Breast epithelium (tissue), 4 donors: Measurements from ENCODE around the gene PLAC8L1. TPM values are rescaled to one million over a fixed set of nuclear protein-coding genes. Genes with fewer than 3 reads are reported as not detected.
"Not testable (repeated sequence)": the region's sequence is repeated elsewhere in the genome, so short reads cannot be mapped to it uniquely, and the experiment has no call there.

Source experiments
- DNase-seq, 2 donors: peaks; one replicate each; pipeline ENCODE4 v3.0.0-alpha.2; 2019; ENCODE audit warnings: low spot score in 2 of 2
- H3K27ac ChIP-seq, 2 donors: fragments of 200-600 bp; sonication (generic) in 1 of 2; one replicate each; pipeline ENCODE4 v1.5.1; 2016 to 2019; ENCODE audit warnings: mild to moderate bottlenecking in 1 of 2
- H3K27me3 ChIP-seq, 2 donors: fragments of 200-600 bp; sonication (generic) in 1 of 2; one replicate each; pipeline versions ENCODE4 v1.5.1 to v1.6.0; 2017 to 2019; ENCODE audit warnings: control low read depth in 1 of 2, mild to moderate bottlenecking in 1 of 2
- H3K36me3 ChIP-seq: fragments of 200-600 bp; one replicate; pipeline ENCODE4 v1.5.1; 2019
- H3K4me1 ChIP-seq, 2 donors: fragments of 200-600 bp; sonication (generic); one replicate each; pipeline ENCODE4 v1.5.1; 2016 to 2019; ENCODE audit warnings: control low read depth in 1 of 2
- H3K4me3 ChIP-seq, 3 donors: fragments of 200-600 bp; sonication (generic); 1 replicate in 2 of 3; 2 replicates in 1 of 3; pipeline ENCODE4 v1.5.1; 2016 to 2019; ENCODE audit warnings: mild to moderate bottlenecking in 3 of 3, moderate library complexity in 2 of 3
- H3K9me3 ChIP-seq, 2 donors: fragments of 200-600 bp; sonication (generic) in 1 of 2; one replicate each; pipeline ENCODE4 v1.5.1; 2016 to 2019; ENCODE audit warnings: control low read depth in 1 of 2
- POLR2A ChIP-seq: fragments of 450-650 bp; IDR thresholded peaks from one replicate; pipeline ENCODE4 v1.6.1; 2016; ENCODE audit warnings: antibody characterized with exemption, mild to moderate bottlenecking, moderate library complexity
- POLR2AphosphoS5 ChIP-seq, 3 donors: sonication (generic); formaldehyde crosslinking; IDR thresholded peaks; one replicate each; pipeline ENCODE4 v1.6.1; 2017; ENCODE audit warnings: antibody characterized with exemption in 3 of 3
- intact Hi-C: fragments of 100-400 bp; cut with DNase I; formaldehyde crosslinking; loops from one replicate; pipeline ENCODE4 v1.15.1; 2023; ENCODE audit warnings: low total_unique reads
- total RNA-seq, 3 donors: library from RNA; depleted of rRNA; stranded (reverse); fragments of >200 nt; gene quantifications; one replicate each; pipeline ENCODE4 v1.1.0, GENCODE V29; 2016
- TF ChIP-seq, protein P1 (sequence below), 3 donors: fragments of 450-650 bp; IDR thresholded peaks; one replicate each; pipeline ENCODE4 v1.5.1; 2016 to 2017; ENCODE audit warnings: antibody characterized with exemption in 3 of 3, mild to moderate bottlenecking in 3 of 3, moderate library complexity in 3 of 3

The PLAC8L1 gene
- total RNA-seq, 3 donors from 2014 or later, result not detected

DNA sequence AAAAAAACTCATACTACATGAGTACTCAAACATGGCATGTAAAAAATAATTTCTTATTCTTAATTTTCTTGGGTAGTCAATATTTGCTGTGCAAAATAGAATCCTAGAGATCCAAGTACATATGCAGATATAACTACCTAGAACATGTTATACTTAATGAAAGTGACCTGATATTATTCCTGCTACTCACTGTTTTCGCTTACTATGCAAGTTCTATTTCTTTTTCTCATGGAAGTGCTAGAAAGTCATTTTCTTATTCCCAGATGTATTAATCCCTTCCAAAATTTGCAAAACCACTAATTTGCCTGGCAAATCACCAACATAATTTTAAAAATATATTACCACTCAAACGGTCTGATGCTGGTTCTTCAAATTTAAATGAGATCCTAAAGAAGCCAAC, 19.2 kb upstream of the PLAC8L1 start:
- no peak for DNase-seq
- Histone ChIP-seq H3K27me3 (no peaks in the 10 kb centered on the region), H3K27ac (no peak overlapping the region), H3K4me1 (no peaks in the 10 kb centered on the region), H3K36me3 (peaks cover 20% of the 10 kb centered on the region), H3K4me3 (no peak overlapping the region), H3K9me3 (no peaks in the 10 kb centered on the region)
- TF ChIP-seq POLR2AphosphoS5 (IDR thresholded peaks at IDR 0.05) (no peak), POLR2A (no peak)
- TF ChIP-seq, protein P1, sequence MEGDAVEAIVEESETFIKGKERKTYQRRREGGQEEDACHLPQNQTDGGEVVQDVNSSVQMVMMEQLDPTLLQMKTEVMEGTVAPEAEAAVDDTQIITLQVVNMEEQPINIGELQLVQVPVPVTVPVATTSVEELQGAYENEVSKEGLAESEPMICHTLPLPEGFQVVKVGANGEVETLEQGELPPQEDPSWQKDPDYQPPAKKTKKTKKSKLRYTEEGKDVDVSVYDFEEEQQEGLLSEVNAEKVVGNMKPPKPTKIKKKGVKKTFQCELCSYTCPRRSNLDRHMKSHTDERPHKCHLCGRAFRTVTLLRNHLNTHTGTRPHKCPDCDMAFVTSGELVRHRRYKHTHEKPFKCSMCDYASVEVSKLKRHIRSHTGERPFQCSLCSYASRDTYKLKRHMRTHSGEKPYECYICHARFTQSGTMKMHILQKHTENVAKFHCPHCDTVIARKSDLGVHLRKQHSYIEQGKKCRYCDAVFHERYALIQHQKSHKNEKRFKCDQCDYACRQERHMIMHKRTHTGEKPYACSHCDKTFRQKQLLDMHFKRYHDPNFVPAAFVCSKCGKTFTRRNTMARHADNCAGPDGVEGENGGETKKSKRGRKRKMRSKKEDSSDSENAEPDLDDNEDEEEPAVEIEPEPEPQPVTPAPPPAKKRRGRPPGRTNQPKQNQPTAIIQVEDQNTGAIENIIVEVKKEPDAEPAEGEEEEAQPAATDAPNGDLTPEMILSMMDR (IDR thresholded peaks at IDR 0.05), result no peak
- intact Hi-C loops, result no loop called here

DNA sequence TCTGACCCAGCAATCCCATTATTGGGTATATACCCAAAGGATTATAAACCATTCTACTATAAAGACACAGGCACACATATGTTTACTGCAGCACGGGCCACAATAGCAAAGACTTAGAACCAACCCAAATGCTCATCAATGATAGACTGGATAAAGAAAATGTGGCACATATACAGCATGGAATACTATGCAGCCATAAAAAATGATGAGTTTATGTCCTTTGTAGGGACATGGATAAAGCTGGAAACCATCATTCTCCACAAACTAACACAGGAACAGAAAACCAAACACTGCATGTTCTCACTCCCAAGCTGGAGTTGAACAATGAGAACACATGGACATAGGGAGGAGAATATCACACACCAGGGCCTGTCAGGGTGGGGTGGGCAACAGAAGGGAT, 16.1 kb upstream of the PLAC8L1 start:
- intact Hi-C loops, H3K4me3 ChIP-seq: not testable (repeated sequence)
- peaks cover 19% of the 10 kb centered on the region for H3K36me3 ChIP-seq

DNA sequence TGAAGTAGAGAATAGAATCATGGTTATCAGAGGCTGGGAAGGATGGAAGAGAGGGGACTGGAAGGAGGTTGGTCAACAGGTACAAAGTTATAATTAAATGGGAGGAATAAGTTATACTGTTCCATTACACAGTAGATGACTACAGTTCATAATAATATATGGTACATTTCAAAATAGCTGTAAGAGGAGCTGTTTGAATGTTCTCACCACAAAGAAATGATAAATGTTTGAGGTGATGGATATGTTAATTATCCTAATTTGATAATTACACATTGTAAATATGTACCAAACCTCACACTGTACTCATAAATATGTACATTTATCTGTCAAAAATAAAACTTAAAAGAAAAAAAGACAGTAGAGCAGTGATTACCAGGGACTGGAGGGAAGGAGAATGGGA, 12.9 kb upstream of the PLAC8L1 start:
- H3K4me3 ChIP-seq, result no peak overlapping the region
- TF ChIP-seq, protein P1 (IDR thresholded peaks at IDR 0.05), result no peak
- TF ChIP-seq POLR2AphosphoS5 (IDR thresholded peaks at IDR 0.05) (no peak), POLR2A (no peak)
- no peaks in the 10 kb centered on the region for H3K27me3 ChIP-seq
- peaks cover 19% of the 10 kb centered on the region for H3K36me3 ChIP-seq
- no peak overlapping the region for H3K27ac ChIP-seq
- DNase-seq, result no peak
- no peaks in the 10 kb centered on the region for H3K9me3 ChIP-seq
- H3K4me1 ChIP-seq, result no peaks in the 10 kb centered on the region
- intact Hi-C loops, result no loop called here

More for the DNA sequence above, 16.1 kb upstream of the PLAC8L1 start:
- H3K4me1 ChIP-seq, DNase-seq, H3K27ac ChIP-seq, H3K9me3 ChIP-seq, H3K27me3 ChIP-seq: not testable (repeated sequence)

DNA sequence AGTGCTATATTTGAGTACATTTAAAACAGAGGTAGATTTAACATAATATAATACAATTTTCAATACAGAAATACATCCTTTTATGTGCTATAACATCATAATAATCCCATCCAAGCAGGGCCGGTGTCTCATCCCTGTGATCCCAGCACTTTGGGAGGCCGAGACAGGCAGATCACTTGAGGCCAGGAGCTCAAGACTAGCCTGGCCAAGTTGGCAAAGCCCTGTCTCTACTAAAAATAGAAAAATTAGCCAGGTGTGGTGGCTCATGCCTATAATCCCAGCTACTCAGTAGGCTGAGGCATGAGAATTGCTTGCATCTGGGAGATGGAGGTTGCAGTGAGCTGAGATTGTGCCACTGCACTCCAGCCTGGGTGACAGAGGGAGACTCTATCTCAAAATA, 11.8 kb upstream of the PLAC8L1 start:
- H3K27me3 ChIP-seq, intact Hi-C loops, H3K9me3 ChIP-seq, H3K4me1 ChIP-seq, H3K27ac ChIP-seq, H3K4me3 ChIP-seq, DNase-seq: not testable (repeated sequence)
- peaks cover 14% of the 10 kb centered on the region for H3K36me3 ChIP-seq

DNA sequence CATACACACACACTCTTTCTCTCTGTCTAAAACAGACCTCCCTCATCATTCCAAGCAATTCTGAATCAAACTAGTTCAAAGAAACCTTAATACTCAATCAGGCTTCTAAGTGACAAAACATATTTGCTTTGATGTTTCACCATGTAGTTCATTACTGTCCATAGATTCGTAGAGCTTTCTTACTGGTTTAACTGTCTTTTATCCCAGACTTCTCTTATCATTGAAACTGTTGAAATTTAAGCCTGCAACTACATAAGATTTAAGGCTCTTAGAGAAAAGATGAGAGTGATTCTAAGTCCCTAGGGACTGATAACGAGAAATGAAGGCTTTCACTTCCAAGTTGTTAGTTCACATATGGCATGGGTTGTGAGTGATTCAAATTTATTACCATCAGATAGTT, 11.0 kb upstream of the PLAC8L1 start:
- H3K27me3 ChIP-seq, result no peaks in the 10 kb centered on the region
- TF ChIP-seq POLR2AphosphoS5 (IDR thresholded peaks at IDR 0.05), result no peak
- TF ChIP-seq POLR2A, result no peak
- TF ChIP-seq, protein P1 (IDR thresholded peaks at IDR 0.05), result no peak
- H3K36me3 ChIP-seq, result peaks cover 14% of the 10 kb centered on the region
- H3K4me1 ChIP-seq, result no peaks in the 10 kb centered on the region
- no peaks in the 10 kb centered on the region for H3K9me3 ChIP-seq
- H3K27ac ChIP-seq, result no peak overlapping the region
- intact Hi-C loops, result no loop called here
- no peak for DNase-seq
- no peak overlapping the region for H3K4me3 ChIP-seq

DNA sequence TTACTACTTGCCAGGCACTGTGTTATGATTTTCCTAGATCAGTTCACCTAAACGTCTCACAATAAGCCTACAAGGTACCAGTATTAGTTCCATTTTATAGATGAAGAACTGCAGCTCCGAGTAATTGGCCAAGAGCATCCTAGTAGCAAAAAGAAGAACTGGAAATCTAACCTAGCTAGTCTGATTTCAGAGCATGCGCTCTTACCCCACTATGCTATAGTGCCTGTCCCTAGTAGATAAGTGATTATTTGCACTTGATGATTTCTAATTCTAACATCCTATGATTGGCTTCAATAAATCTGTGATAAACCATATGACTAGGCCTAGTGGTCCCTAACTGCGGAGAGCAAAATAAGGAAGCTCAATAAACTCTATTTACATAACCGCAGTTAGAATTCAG, 7.1 kb upstream of the PLAC8L1 start:
- TF ChIP-seq POLR2A, result no peak
- TF ChIP-seq POLR2AphosphoS5 (IDR thresholded peaks at IDR 0.05), result no peak
- TF ChIP-seq, protein P1 (IDR thresholded peaks at IDR 0.05), result no peak
- Histone ChIP-seq H3K4me3 (no peak overlapping the region), H3K27me3 (no peaks in the 10 kb centered on the region), H3K9me3 (no peaks in the 10 kb centered on the region), H3K4me1 (no peaks in the 10 kb centered on the region), H3K36me3 (no peaks in the 10 kb centered on the region), H3K27ac (no peak overlapping the region)
- intact Hi-C loops, result no loop called here
- DNase-seq, result no peak
